SK-N-MC (cell line): ENCODE measurements around the gene MYO1F.

Source experiments
- EZH2 ChIP-seq: fragments of 200-600 bp; sonication (generic); IDR thresholded peaks from one replicate; pipeline ENCODE4 v1.6.1; 2017; ENCODE audit warnings: antibody characterized with exemption
- FOXP2 ChIP-seq: optimal IDR thresholded peaks from 2 replicates; pipeline ENCODE3; 2011; ENCODE audit warnings: mild to moderate bottlenecking, moderate library complexity; ENCODE audit not compliant: insufficient read depth; ENCODE audit errors: extremely low read length, control extremely low read depth
- POLR2AphosphoS5 ChIP-seq: IDR thresholded peaks from 2 replicates; pipeline ENCODE4 v1.6.1; 2012; ENCODE audit warnings: mild to moderate bottlenecking, low read depth, low read length, borderline replicate concordance

- TF ChIP-seq POLR2AphosphoS5 (no peak), EZH2 (no peak), FOXP2 (no peak)
Observed at GRCh38 chr19:8569066-8569771, 8.0 kb downstream of the MYO1F start.
